HepG2 (cell line): ENCODE measurements around the gene P3H4. TPM values are rescaled to one million over a fixed set of nuclear protein-coding genes. Genes with fewer than 3 reads are reported as not detected.
A peak's percentile ranks its signal among the peaks of the same experiment; 100 is the strongest.

Experiments used
- ATAD3A ChIP-seq: sonication (generic); formaldehyde crosslinking; IDR thresholded peaks from 2 replicates; pipeline ENCODE4 v1.4.0; 2020; ENCODE audit warnings: missing genetic modification reagents
- BCL6 ChIP-seq: IDR thresholded peaks from 2 replicates; pipeline ENCODE4 v1.6.1; 2016; ENCODE audit warnings: missing genetic modification reagents, missing compliant biosample characterization
- FOXC1 ChIP-seq: sonication (generic); formaldehyde crosslinking; IDR thresholded peaks from 2 replicates; pipeline ENCODE4 v1.8.0; 2022; ENCODE audit warnings: mild to moderate bottlenecking, missing genetic modification reagents, borderline replicate concordance
- KDM3A ChIP-seq: IDR thresholded peaks from 2 replicates; pipeline ENCODE4 v1.6.1; 2018; ENCODE audit warnings: low read depth, missing compliant biosample characterization
- NR2F1 ChIP-seq, 2 experiments: fragments of 450-650 bp in 1 of 2; formaldehyde crosslinking in 1 of 2; IDR thresholded peaks; 2 replicates each; pipeline versions ENCODE4 v1.5.0 to v1.6.1; 2016 to 2020; ENCODE audit warnings: mild to moderate bottlenecking in 1 of 2, missing compliant biosample characterization in 1 of 2, missing genetic modification reagents in 1 of 2, moderate library complexity in 1 of 2
- PBX2 ChIP-seq: IDR thresholded peaks from 2 replicates; pipeline ENCODE4 v1.6.1; 2016; ENCODE audit warnings: control low read depth
- PBX3 ChIP-seq: sonication (generic); formaldehyde crosslinking; IDR thresholded peaks from 2 replicates; pipeline ENCODE4 v1.8.1; 2023; ENCODE audit warnings: missing genetic modification reagents, inconsistent platforms, borderline replicate concordance
- PRPF4 ChIP-seq: fragments of 200-400 bp; formaldehyde crosslinking; IDR thresholded peaks from 2 replicates; pipeline ENCODE4 v1.6.1; 2016; ENCODE audit warnings: low read length, low read depth; ENCODE audit not compliant: poor library complexity, severe bottlenecking
- SAP130 ChIP-seq: IDR thresholded peaks from 2 replicates; pipeline ENCODE4 v1.6.1; 2016; ENCODE audit warnings: low read depth
- TCF7 ChIP-seq: sonication (generic); IDR thresholded peaks from 2 replicates; pipeline ENCODE4 v1.6.1; 2016; ENCODE audit warnings: antibody characterized with exemption, low read depth
- ZEB1 ChIP-seq: IDR thresholded peaks from 2 replicates; pipeline ENCODE4 v1.6.1; 2012; ENCODE audit warnings: mild to moderate bottlenecking, low read depth, inconsistent platforms; ENCODE audit not compliant: insufficient replicate concordance
- ZNF260 ChIP-seq: sonication (generic); formaldehyde crosslinking; IDR thresholded peaks from 2 replicates; pipeline ENCODE4 v1.4.0; 2020; ENCODE audit warnings: missing genetic modification reagents, low read depth, mild to moderate bottlenecking, borderline replicate concordance
- ZNF264 ChIP-seq: sonication (generic); formaldehyde crosslinking; IDR thresholded peaks from 2 replicates; pipeline ENCODE4 v1.4.0; 2020; ENCODE audit warnings: missing genetic modification reagents
- ZNF749 ChIP-seq: sonication (generic); formaldehyde crosslinking; IDR thresholded peaks from 2 replicates; pipeline ENCODE4 v1.8.0; 2022; ENCODE audit warnings: mild to moderate bottlenecking, missing genetic modification reagents, moderate library complexity, borderline replicate concordance
- ZNF781 ChIP-seq: sonication (generic); formaldehyde crosslinking; IDR thresholded peaks from 2 replicates; pipeline ENCODE4 v1.5.1; 2020; ENCODE audit warnings: borderline replicate concordance, mild to moderate bottlenecking, missing genetic modification reagents; ENCODE audit errors: not compliant biosample characterization
- ZNF879 ChIP-seq: sonication (generic); formaldehyde crosslinking; IDR thresholded peaks from 2 replicates; pipeline ENCODE4 v1.8.1; 2023; ENCODE audit warnings: missing genetic modification reagents
- ZSCAN12 ChIP-seq: sonication (generic); formaldehyde crosslinking; IDR thresholded peaks from 2 replicates; pipeline ENCODE4 v1.9.0; 2021; ENCODE audit warnings: mild to moderate bottlenecking, missing genetic modification reagents
- polyA plus RNA-seq, 8 experiments: library from polyadenylated mRNA; depleted of rRNA in 3 of 8; stranded (reverse) in 7 of 8; unstranded in 1 of 8; fragments of >200 nt; fragmentation: Illumina TruSeq in 4 of 8; extraction: Trizol in 4 of 8; gene quantifications; 2 replicates each; pipeline versions ENCODE4 v1.2.1 to v1.2.3, GENCODE V29; 2011 to 2016; ENCODE audit warnings: low read depth in 4 of 8, missing spikeins in 1 of 8, mixed read lengths in 1 of 8; ENCODE audit not compliant: insufficient read depth in 1 of 8
- total RNA-seq, 5 experiments: library from RNA; depleted of rRNA; stranded (reverse); fragments of >200 nt; fragmentation: Illumina TruSeq; extraction: Trizol; gene quantifications; 2 replicates each; pipeline ENCODE4 v1.2.3, GENCODE V29; 2016; ENCODE audit warnings: low read depth in 1 of 5
- TF ChIP-seq, protein P1 (sequence below): sonication (generic); formaldehyde crosslinking; IDR thresholded peaks from 2 replicates; pipeline ENCODE4 v1.8.1; 2023; ENCODE audit warnings: mild to moderate bottlenecking, missing genetic modification reagents
- TF ChIP-seq, protein P2 (sequence below): IDR thresholded peaks from 2 replicates; pipeline ENCODE4 v1.6.1; 2016; ENCODE audit warnings: low read depth, missing genetic modification reagents, missing compliant biosample characterization
- TF ChIP-seq, protein P3 (sequence below): sonication (generic); formaldehyde crosslinking; IDR thresholded peaks from 2 replicates; pipeline ENCODE4 v1.9.0; 2022; ENCODE audit warnings: low read depth, missing genetic modification reagents

Gene P3H4
- total and polyA plus RNA-seq, 2 of the 13 experiments (the other 11 are each of a cell fraction or from before 2014, with no cell fraction given) = 37.1 to 50.6 TPM

- TF ChIP-seq PBX2 (CRISPR knock-in tag) = no peak
- peak; percentile 60; the same call in 1 of the 2 replicates for TF ChIP-seq FOXC1 (CRISPR knock-in tag)
- TF ChIP-seq, protein P1, sequence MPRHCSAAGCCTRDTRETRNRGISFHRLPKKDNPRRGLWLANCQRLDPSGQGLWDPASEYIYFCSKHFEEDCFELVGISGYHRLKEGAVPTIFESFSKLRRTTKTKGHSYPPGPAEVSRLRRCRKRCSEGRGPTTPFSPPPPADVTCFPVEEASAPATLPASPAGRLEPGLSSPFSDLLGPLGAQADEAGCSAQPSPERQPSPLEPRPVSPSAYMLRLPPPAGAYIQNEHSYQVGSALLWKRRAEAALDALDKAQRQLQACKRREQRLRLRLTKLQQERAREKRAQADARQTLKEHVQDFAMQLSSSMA = no peak
- no peak for TF ChIP-seq ZNF264 (CRISPR knock-in tag)
- TF ChIP-seq ZSCAN12 = no peak
- TF ChIP-seq TCF7 = no peak
- TF ChIP-seq, protein P2, sequence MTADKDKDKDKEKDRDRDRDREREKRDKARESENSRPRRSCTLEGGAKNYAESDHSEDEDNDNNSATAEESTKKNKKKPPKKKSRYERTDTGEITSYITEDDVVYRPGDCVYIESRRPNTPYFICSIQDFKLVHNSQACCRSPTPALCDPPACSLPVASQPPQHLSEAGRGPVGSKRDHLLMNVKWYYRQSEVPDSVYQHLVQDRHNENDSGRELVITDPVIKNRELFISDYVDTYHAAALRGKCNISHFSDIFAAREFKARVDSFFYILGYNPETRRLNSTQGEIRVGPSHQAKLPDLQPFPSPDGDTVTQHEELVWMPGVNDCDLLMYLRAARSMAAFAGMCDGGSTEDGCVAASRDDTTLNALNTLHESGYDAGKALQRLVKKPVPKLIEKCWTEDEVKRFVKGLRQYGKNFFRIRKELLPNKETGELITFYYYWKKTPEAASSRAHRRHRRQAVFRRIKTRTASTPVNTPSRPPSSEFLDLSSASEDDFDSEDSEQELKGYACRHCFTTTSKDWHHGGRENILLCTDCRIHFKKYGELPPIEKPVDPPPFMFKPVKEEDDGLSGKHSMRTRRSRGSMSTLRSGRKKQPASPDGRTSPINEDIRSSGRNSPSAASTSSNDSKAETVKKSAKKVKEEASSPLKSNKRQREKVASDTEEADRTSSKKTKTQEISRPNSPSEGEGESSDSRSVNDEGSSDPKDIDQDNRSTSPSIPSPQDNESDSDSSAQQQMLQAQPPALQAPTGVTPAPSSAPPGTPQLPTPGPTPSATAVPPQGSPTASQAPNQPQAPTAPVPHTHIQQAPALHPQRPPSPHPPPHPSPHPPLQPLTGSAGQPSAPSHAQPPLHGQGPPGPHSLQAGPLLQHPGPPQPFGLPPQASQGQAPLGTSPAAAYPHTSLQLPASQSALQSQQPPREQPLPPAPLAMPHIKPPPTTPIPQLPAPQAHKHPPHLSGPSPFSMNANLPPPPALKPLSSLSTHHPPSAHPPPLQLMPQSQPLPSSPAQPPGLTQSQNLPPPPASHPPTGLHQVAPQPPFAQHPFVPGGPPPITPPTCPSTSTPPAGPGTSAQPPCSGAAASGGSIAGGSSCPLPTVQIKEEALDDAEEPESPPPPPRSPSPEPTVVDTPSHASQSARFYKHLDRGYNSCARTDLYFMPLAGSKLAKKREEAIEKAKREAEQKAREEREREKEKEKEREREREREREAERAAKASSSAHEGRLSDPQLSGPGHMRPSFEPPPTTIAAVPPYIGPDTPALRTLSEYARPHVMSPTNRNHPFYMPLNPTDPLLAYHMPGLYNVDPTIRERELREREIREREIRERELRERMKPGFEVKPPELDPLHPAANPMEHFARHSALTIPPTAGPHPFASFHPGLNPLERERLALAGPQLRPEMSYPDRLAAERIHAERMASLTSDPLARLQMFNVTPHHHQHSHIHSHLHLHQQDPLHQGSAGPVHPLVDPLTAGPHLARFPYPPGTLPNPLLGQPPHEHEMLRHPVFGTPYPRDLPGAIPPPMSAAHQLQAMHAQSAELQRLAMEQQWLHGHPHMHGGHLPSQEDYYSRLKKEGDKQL (CRISPR knock-in tag) = no peak
- TF ChIP-seq PRPF4 = no peak
- no peak for TF ChIP-seq ZNF781
- no peak for TF ChIP-seq ZEB1
- TF ChIP-seq BCL6 (CRISPR knock-in tag) = peak; percentile 63; the same call in 1 of the 2 replicates
- TF ChIP-seq SAP130 = peak; percentile 82
- peak; percentile 41; the same call in 1 of the 2 replicates for TF ChIP-seq KDM3A (CRISPR knock-in tag)
- TF ChIP-seq NR2F1 (CRISPR knock-in tag; IDR thresholded peaks at IDR 0.05) = no peak
- TF ChIP-seq PBX3 (CRISPR knock-in tag) = no peak
- TF ChIP-seq ZNF260 (CRISPR knock-in tag) = no peak
- TF ChIP-seq ZNF879 = no peak
- TF ChIP-seq ZNF749 (CRISPR knock-in tag) = no peak
- no peak for TF ChIP-seq ATAD3A (CRISPR knock-in tag)
- TF ChIP-seq, protein P3, sequence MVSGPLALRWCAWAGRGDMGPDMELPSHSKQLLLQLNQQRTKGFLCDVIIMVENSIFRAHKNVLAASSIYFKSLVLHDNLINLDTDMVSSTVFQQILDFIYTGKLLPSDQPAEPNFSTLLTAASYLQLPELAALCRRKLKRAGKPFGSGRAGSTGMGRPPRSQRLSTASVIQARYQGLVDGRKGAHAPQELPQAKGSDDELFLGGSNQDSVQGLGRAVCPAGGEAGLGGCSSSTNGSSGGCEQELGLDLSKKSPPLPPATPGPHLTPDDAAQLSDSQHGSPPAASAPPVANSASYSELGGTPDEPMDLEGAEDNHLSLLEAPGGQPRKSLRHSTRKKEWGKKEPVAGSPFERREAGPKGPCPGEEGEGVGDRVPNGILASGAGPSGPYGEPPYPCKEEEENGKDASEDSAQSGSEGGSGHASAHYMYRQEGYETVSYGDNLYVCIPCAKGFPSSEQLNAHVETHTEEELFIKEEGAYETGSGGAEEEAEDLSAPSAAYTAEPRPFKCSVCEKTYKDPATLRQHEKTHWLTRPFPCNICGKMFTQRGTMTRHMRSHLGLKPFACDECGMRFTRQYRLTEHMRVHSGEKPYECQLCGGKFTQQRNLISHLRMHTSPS (CRISPR knock-in tag) = no peak; the same call in 1 of the 2 replicates
These were observed 34.1 kb downstream of the P3H4 start (continued) for GRCh38 chr17:41777574-41778188.
